HK-2 (cell line): ENCODE measurements around the gene CD40.

ENCODE experiments used
- DNase-seq: peaks from one replicate; pipeline ENCODE4 v3.0.0-alpha.2; 2018; ENCODE audit not compliant: unreplicated experiment

Gene CD40

GRCh38 chr20:46122516-46123481 lies 4.7 kb downstream of the CD40 start:
- no peak for DNase-seq

GRCh38 chr20:46123482-46124245 lies 5.5 kb downstream of the CD40 start:
- DNase-seq, result no peak

- DNase-seq, result no peak
Measured at GRCh38 chr20:46126440-46127056, 8.4 kb downstream of the CD40 start.

GRCh38 chr20:46127396-46128010 lies 9.4 kb downstream of the CD40 start:
- DNase-seq, result no peak

GRCh38 chr20:46128310-46129151 lies 10.4 kb downstream of the CD40 start:
- no peak for DNase-seq

GRCh38 chr20:46129955-46130481 lies 11.9 kb downstream of the CD40 start:
- DNase-seq, result no peak

- no peak for DNase-seq
Measured at GRCh38 chr20:46130534-46130933, 12.4 kb downstream of the CD40 start.

- no peak for DNase-seq
Measured at GRCh38 chr20:46131396-46131795, 13.3 kb downstream of the CD40 start.

GRCh38 chr20:46132705-46133120 lies 14.6 kb downstream of the CD40 start:
- peak; percentile 77 for DNase-seq

GRCh38 chr20:46133886-46134654 lies 16.0 kb downstream of the CD40 start:
- DNase-seq, result no peak

GRCh38 chr20:46134716-46135115 lies 16.6 kb downstream of the CD40 start:
- DNase-seq, result no peak

GRCh38 chr20:46135856-46136633 lies 17.9 kb downstream of the CD40 start:
- DNase-seq, result no peak

GRCh38 chr20:46137816-46138215 lies 19.7 kb downstream of the CD40 start:
- no peak for DNase-seq

GRCh38 chr20:46139266-46139889 lies 21.3 kb downstream of the CD40 start:
- DNase-seq, result no peak

GRCh38 chr20:46139908-46140482 lies 21.9 kb downstream of the CD40 start:
- no peak for DNase-seq

GRCh38 chr20:46142124-46142523 lies 24.0 kb downstream of the CD40 start:
- no peak for DNase-seq

GRCh38 chr20:46144432-46145025 lies 26.4 kb downstream of the CD40 start:
- DNase-seq, result no peak

- no peak for DNase-seq
Measured at GRCh38 chr20:46145713-46146112, 27.6 kb downstream of the CD40 start.
